HepG2 (cell line): Measurements from ENCODE around the gene TTC4. TPM values are rescaled to one million over a fixed set of nuclear protein-coding genes. Genes with fewer than 3 reads are reported as not detected.
A peak's percentile ranks its signal among the peaks of the same experiment; 100 is the strongest.

Source experiments
- AGO1 ChIP-seq: fragments of 200-400 bp; formaldehyde crosslinking; IDR thresholded peaks from 2 replicates; pipeline ENCODE4 v1.6.1; 2017; ENCODE audit warnings: mild to moderate bottlenecking, low read depth, low read length, moderate library complexity; ENCODE audit not compliant: poor library complexity, severe bottlenecking
- ATF4 ChIP-seq, 2 experiments: fragments of 450-650 bp in 1 of 2; sonication (generic) in 1 of 2; formaldehyde crosslinking; IDR thresholded peaks; 2 replicates each; pipeline versions ENCODE4 v1.5.0 to v1.8.0; 2020 to 2022; ENCODE audit warnings: mild to moderate bottlenecking in 1 of 2, missing genetic modification reagents in 1 of 2
- BATF2 ChIP-seq: sonication (generic); formaldehyde crosslinking; IDR thresholded peaks from 2 replicates; pipeline ENCODE4 v1.8.0; 2022; ENCODE audit warnings: mild to moderate bottlenecking, missing genetic modification reagents, moderate library complexity
- CEBPG ChIP-seq: IDR thresholded peaks from 2 replicates; pipeline ENCODE4 v1.6.1; 2016
- CTCF ChIP-seq: sonication (generic); formaldehyde crosslinking; IDR thresholded peaks from 2 replicates; pipeline ENCODE4 v1.5.0; 2020; ENCODE audit warnings: mild to moderate bottlenecking, missing genetic modification reagents, moderate library complexity
- FIP1L1 ChIP-seq: fragments of 200-400 bp; formaldehyde crosslinking; IDR thresholded peaks from 2 replicates; pipeline ENCODE4 v1.6.1; 2018; ENCODE audit warnings: low read depth, mild to moderate bottlenecking, low read length, moderate library complexity, borderline replicate concordance; ENCODE audit not compliant: insufficient read depth
- FOXK1 ChIP-seq: sonication (generic); formaldehyde crosslinking; IDR thresholded peaks from 2 replicates; pipeline ENCODE4 v1.4.0; 2020; ENCODE audit warnings: low read depth, missing genetic modification reagents, borderline replicate concordance
- JUN ChIP-seq: sonication (generic); formaldehyde crosslinking; IDR thresholded peaks from 2 replicates; pipeline ENCODE4 v1.4.0; 2020; ENCODE audit warnings: mild to moderate bottlenecking, missing genetic modification reagents
- KMT2A ChIP-seq: sonication (generic); formaldehyde crosslinking; IDR thresholded peaks from 2 replicates; pipeline ENCODE4 v1.4.0; 2020; ENCODE audit warnings: missing genetic modification reagents
- MZF1 ChIP-seq: sonication (generic); formaldehyde crosslinking; IDR thresholded peaks from 2 replicates; pipeline ENCODE4 v1.8.1; 2023; ENCODE audit warnings: mild to moderate bottlenecking, missing genetic modification reagents, borderline replicate concordance
- PAWR ChIP-seq: sonication (generic); formaldehyde crosslinking; IDR thresholded peaks from 2 replicates; pipeline ENCODE4 v1.4.0; 2020; ENCODE audit warnings: missing genetic modification reagents, mild to moderate bottlenecking, borderline replicate concordance
- RARA ChIP-seq: IDR thresholded peaks from 2 replicates; pipeline ENCODE4 v1.6.1; 2016; ENCODE audit warnings: missing genetic modification reagents, missing compliant biosample characterization
- RFX1 ChIP-seq: fragments of 450-650 bp; IDR thresholded peaks from 2 replicates; pipeline ENCODE4 v1.6.1; 2017
- RORA ChIP-seq: sonication (generic); formaldehyde crosslinking; IDR thresholded peaks from 2 replicates; pipeline ENCODE4 v1.5.0; 2020; ENCODE audit warnings: mild to moderate bottlenecking, missing genetic modification reagents, moderate library complexity
- TBL1XR1 ChIP-seq: fragments of 150-350 bp; IDR thresholded peaks from 2 replicates; pipeline ENCODE4 v1.6.1; 2014; ENCODE audit warnings: borderline replicate concordance, low read length; ENCODE audit not compliant: partially characterized antibody
- TP53 ChIP-seq: sonication (generic); formaldehyde crosslinking; conservative IDR thresholded peaks from 2 replicates; pipeline ENCODE4 v1.4.0; 2020; ENCODE audit warnings: missing genetic modification reagents
- ZFP91 ChIP-seq: sonication (generic); formaldehyde crosslinking; IDR thresholded peaks from 2 replicates; pipeline ENCODE4 v1.9.0; 2022; ENCODE audit warnings: missing genetic modification reagents, mild to moderate bottlenecking, borderline replicate concordance
- ZMAT5 ChIP-seq: sonication (generic); formaldehyde crosslinking; IDR thresholded peaks from 2 replicates; pipeline ENCODE4 v1.5.0; 2020; ENCODE audit warnings: mild to moderate bottlenecking, low read depth, missing genetic modification reagents, borderline replicate concordance
- ZNF124 ChIP-seq: sonication (generic); formaldehyde crosslinking; IDR thresholded peaks from 2 replicates; pipeline ENCODE4 v1.4.0; 2020; ENCODE audit warnings: missing genetic modification reagents
- ZNF232 ChIP-seq: sonication (generic); formaldehyde crosslinking; IDR thresholded peaks from 2 replicates; pipeline ENCODE4 v1.4.0; 2020; ENCODE audit warnings: missing genetic modification reagents, borderline replicate concordance
- ZNF546 ChIP-seq: sonication (generic); formaldehyde crosslinking; conservative IDR thresholded peaks from 2 replicates; pipeline ENCODE4 v1.8.1; 2023; ENCODE audit warnings: mild to moderate bottlenecking, missing genetic modification reagents
- ZNF772 ChIP-seq: sonication (generic); formaldehyde crosslinking; IDR thresholded peaks from 2 replicates; pipeline ENCODE4 v1.5.0; 2020; ENCODE audit warnings: mild to moderate bottlenecking, missing genetic modification reagents
- ZNF777 ChIP-seq: sonication (generic); formaldehyde crosslinking; IDR thresholded peaks from 2 replicates; pipeline ENCODE4 v1.4.0; 2020; ENCODE audit warnings: missing genetic modification reagents
- ZSCAN25 ChIP-seq: sonication (generic); formaldehyde crosslinking; IDR thresholded peaks from 2 replicates; pipeline ENCODE4 v1.8.0; 2022; ENCODE audit warnings: mild to moderate bottlenecking, missing genetic modification reagents
- polyA plus RNA-seq, 8 experiments: library from polyadenylated mRNA; depleted of rRNA in 3 of 8; stranded (reverse) in 7 of 8; unstranded in 1 of 8; fragments of >200 nt; fragmentation: Illumina TruSeq in 4 of 8; extraction: Trizol in 4 of 8; gene quantifications; 2 replicates each; pipeline versions ENCODE4 v1.2.1 to v1.2.3, GENCODE V29; 2011 to 2016; ENCODE audit warnings: low read depth in 4 of 8, missing spikeins in 1 of 8, mixed read lengths in 1 of 8; ENCODE audit not compliant: insufficient read depth in 1 of 8
- total RNA-seq, 5 experiments: library from RNA; depleted of rRNA; stranded (reverse); fragments of >200 nt; fragmentation: Illumina TruSeq; extraction: Trizol; gene quantifications; 2 replicates each; pipeline ENCODE4 v1.2.3, GENCODE V29; 2016; ENCODE audit warnings: low read depth in 1 of 5

The TTC4 gene
- total and polyA plus RNA-seq, 2 of the 13 experiments (the other 11 are each of a cell fraction or from before 2014, with no cell fraction given), result 13.1 to 24.7 TPM

- TF ChIP-seq ATF4 (CRISPR knock-in tag; IDR thresholded peaks at IDR 0.05) (peak in 1 of 2 experiments; percentile 2; a peak in 2 of 4 replicates), TP53 (0 out of 2 replicates have a peak, but pooled peaks have one; percentile 65), ZNF124 (CRISPR knock-in tag) (peak; percentile 45; the same call in 1 of the 2 replicates), ZFP91 (peak; percentile 96), ZNF772 (CRISPR knock-in tag) (peak; percentile 95; the same call in 1 of the 2 replicates), RFX1 (no peak), CTCF (CRISPR knock-in tag) (peak; percentile 47), ZNF546 (CRISPR knock-in tag) (0 out of 2 replicates have a peak, but pooled peaks have one; percentile 69), JUN (CRISPR knock-in tag) (no peak), ZSCAN25 (CRISPR knock-in tag) (peak; percentile 43), ZNF232 (CRISPR knock-in tag) (peak; percentile 93), FIP1L1 (no peak), ZMAT5 (no peak), KMT2A (CRISPR knock-in tag) (peak; percentile 97), TBL1XR1 (peak; percentile 59), RORA (CRISPR knock-in tag) (no peak), CEBPG (CRISPR knock-in tag) (peak; percentile 29; the same call in 1 of the 2 replicates), RARA (CRISPR knock-in tag) (peak; percentile 15; the same call in 1 of the 2 replicates), MZF1 (CRISPR knock-in tag) (0 out of 2 replicates have a peak, but pooled peaks have one; percentile 77), PAWR (CRISPR knock-in tag) (no peak), FOXK1 (CRISPR knock-in tag) (peak; percentile 80), ZNF777 (CRISPR knock-in tag) (peak; percentile 58; the same call in 1 of the 2 replicates), AGO1 (no peak), BATF2 (0 out of 2 replicates have a peak, but pooled peaks have one; percentile 29)
Observed at GRCh38 chr1:54715493-54716298, at the start of gene TTC4 (continued).
